K562 (cell line): Measurements from ENCODE around the gene CTPS1. TPM values are rescaled to one million over a fixed set of nuclear protein-coding genes. Genes with fewer than 3 reads are reported as not detected.

ENCODE experiments used
- AFF4 ChIP-seq: sonication (generic); formaldehyde crosslinking; IDR thresholded peaks from 2 replicates; pipeline ENCODE4 v1.8.0; 2023; ENCODE audit warnings: mild to moderate bottlenecking, missing genetic modification reagents
- ELF4 ChIP-seq: fragments of 450-650 bp; formaldehyde crosslinking; IDR thresholded peaks from 2 replicates; pipeline ENCODE4 v1.4.0; 2022; ENCODE audit warnings: missing genetic modification characterization
- JUND ChIP-seq, 2 experiments: IDR thresholded peaks; 2 replicates in 1 of 2; 3 replicates in 1 of 2; pipeline ENCODE4 v1.6.1; 2011; ENCODE audit warnings: borderline replicate concordance in 2 of 2, low read depth in 2 of 2, low read length in 2 of 2, improper control_type of control experiment in 1 of 2, missing biosample characterization in 1 of 2, missing genetic modification characterization in 1 of 2, missing genetic modification reagents in 1 of 2
- KHSRP ChIP-seq: fragments of 450-650 bp; IDR thresholded peaks from 2 replicates; pipeline ENCODE4 v1.6.1; 2017
- MEF2D ChIP-seq: conservative IDR thresholded peaks from 2 replicates; pipeline ENCODE4 v1.6.1; 2016; ENCODE audit warnings: low read depth, missing genetic modification characterization, missing compliant biosample characterization
- MLLT1 ChIP-seq, 2 experiments: fragments of 450-650 bp; IDR thresholded peaks; 2 replicates each; pipeline ENCODE4 v1.6.1; 2016
- NFRKB ChIP-seq: fragments of 450-650 bp; IDR thresholded peaks from 2 replicates; pipeline ENCODE4 v1.6.1; 2016; ENCODE audit warnings: low read depth
- NFYB ChIP-seq: IDR thresholded peaks from 2 replicates; pipeline ENCODE4 v1.6.1; 2011; ENCODE audit warnings: mild to moderate bottlenecking, moderate library complexity; ENCODE audit not compliant: insufficient read length; ENCODE audit errors: extremely low read depth
- POLR2B ChIP-seq: fragments of 450-650 bp; IDR thresholded peaks from 2 replicates; pipeline ENCODE4 v1.6.1; 2018; ENCODE audit warnings: low read depth; ENCODE audit not compliant: partially characterized antibody
- SMARCA5 ChIP-seq: fragments of 450-650 bp; IDR thresholded peaks from 2 replicates; pipeline ENCODE4 v1.6.1; 2016
- SNRNP70 ChIP-seq: fragments of 200-400 bp; formaldehyde crosslinking; optimal IDR thresholded peaks from 2 replicates; pipeline ENCODE3; 2017; ENCODE audit warnings: low read depth, low read length
- TBP ChIP-seq: optimal IDR thresholded peaks from 2 replicates; pipeline ENCODE3; 2011; ENCODE audit warnings: low read depth, low read length, improper control_type of control experiment
- ZBTB7A ChIP-seq: IDR thresholded peaks from 2 replicates; pipeline ENCODE4 v1.6.1; 2011; ENCODE audit warnings: low read depth, mild to moderate bottlenecking, low read length, moderate library complexity, borderline replicate concordance; ENCODE audit not compliant: control insufficient read depth
- ZFPM2 ChIP-seq: fragments of 250-450 bp; sonication (Bioruptor Pico); IDR thresholded peaks from 2 replicates; pipeline ENCODE4 v1.5.1; 2022; ENCODE audit warnings: mild to moderate bottlenecking
- ZNF121 ChIP-seq: sonication (generic); formaldehyde crosslinking; conservative IDR thresholded peaks from 2 replicates; pipeline ENCODE4 v1.8.0; 2022; ENCODE audit warnings: missing genetic modification reagents
- ZNF398 ChIP-seq: fragments of 250-450 bp; sonication (Bioruptor Pico); IDR thresholded peaks from 2 replicates; pipeline ENCODE4 v1.8.0; 2021; ENCODE audit warnings: moderate library complexity, mild to moderate bottlenecking, inconsistent platforms
- polyA plus RNA-seq, 8 experiments: library from polyadenylated mRNA; depleted of rRNA in 4 of 8; stranded (reverse) in 5 of 8; unstranded in 3 of 8; fragments of >200 nt; fragmentation: Nextera tagmentation in 2 of 8; fragmentation: Illumina TruSeq in 1 of 8; extraction: Ambion mirVana in 2 of 8; extraction: Trizol in 1 of 8; gene quantifications; 2 replicates each; pipeline versions ENCODE4 v1.2.1 to v1.2.3, GENCODE V29; 2011 to 2014; ENCODE audit warnings: inconsistent platforms in 1 of 8, missing spikeins in 1 of 8
- total RNA-seq, 7 experiments: library from RNA; depleted of rRNA in 6 of 7; stranded (reverse); fragments of >200 nt in 6 of 7; fragmentation: Illumina TruSeq in 2 of 7; extraction: Trizol in 2 of 7; gene quantifications; 2 replicates each; pipeline versions ENCODE4 v1.2.1 to v1.2.3, GENCODE V29; 2011 to 2021; ENCODE audit warnings: low replicate concordance in 1 of 7
- TF ChIP-seq, protein P1 (sequence below): fragments of 250-450 bp; sonication (Bioruptor Pico); IDR thresholded peaks from 2 replicates; pipeline ENCODE4 v1.8.0; 2021; ENCODE audit warnings: moderate library complexity, mild to moderate bottlenecking, inconsistent platforms
- TF ChIP-seq, protein P2 (sequence below), 2 experiments: IDR thresholded peaks; 2 replicates each; pipeline ENCODE4 v1.6.1; 2012; ENCODE audit warnings: improper control_type of control experiment in 2 of 2, low read depth in 2 of 2, low read length in 2 of 2, borderline replicate concordance in 1 of 2

CTPS1 gene
- total and polyA plus RNA-seq, 9 of the 15 experiments (the other 6 are each of a cell fraction or from before 2014, with no cell fraction given) = 44.4 to 164 (median 87.7) TPM

DNA sequence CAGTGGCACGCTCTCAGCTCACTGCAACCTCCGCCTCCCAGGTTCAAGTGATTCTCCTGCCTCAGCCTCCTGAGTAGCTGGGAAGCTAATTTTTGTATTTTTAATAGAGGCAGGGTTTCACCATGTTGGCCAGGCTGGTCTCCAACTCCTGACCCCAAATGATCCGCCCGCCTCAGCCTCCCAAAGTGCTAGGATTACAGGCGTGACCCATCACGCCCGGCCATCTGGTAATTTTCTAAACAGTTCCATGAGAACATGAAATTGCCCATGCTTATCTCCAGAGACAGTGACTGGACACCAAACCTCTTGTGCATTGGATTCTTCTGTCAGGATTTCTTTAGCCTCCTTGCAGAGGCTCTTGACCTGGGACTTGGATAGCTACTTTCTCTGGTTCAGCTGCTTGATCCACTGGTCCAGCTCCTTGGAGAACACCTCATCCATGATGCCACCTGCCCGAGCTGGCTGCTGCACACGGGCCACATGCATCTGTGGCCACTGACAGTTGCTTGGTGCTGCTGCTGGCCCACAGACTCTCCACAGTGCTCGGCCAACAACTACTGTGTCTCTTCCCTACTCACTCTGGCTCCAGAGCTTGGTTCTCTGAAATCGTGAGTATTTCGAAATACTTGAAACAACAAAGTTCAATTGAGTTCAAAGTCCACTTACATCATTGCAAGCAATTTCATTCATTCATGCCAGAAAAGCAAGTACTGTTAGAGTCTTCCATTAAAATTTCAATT, 40.0 kb upstream of the CTPS1 start (continued):
- TF ChIP-seq ZBTB7A = no peak
- TF ChIP-seq POLR2B = no peak
- TF ChIP-seq AFF4 (CRISPR knock-in tag) = no peak
- no peak for TF ChIP-seq ZNF121 (CRISPR knock-in tag)
- TF ChIP-seq SMARCA5 = no peak
- no peak for TF ChIP-seq TBP
- TF ChIP-seq JUND (IDR thresholded peaks at IDR 0.05; ENCODE audit: borderline replicate concordance, low read depth, low read length) = peak; percentile 21; the same call in 1 of the 2 replicates
- peak; percentile 3; the same call in 1 of the 3 replicates for TF ChIP-seq JUND (tag; IDR thresholded peaks at IDR 0.05; ENCODE audit: borderline replicate concordance, low read depth, low read length)
- no peak; a peak in 1 of 4 replicates for TF ChIP-seq MLLT1 (IDR thresholded peaks at IDR 0.05)
- no peak for TF ChIP-seq SNRNP70
- no peak for TF ChIP-seq NFRKB
- no peak for TF ChIP-seq ELF4
- no peak for TF ChIP-seq ZFPM2 (CRISPR knock-in tag)
- 0 out of 2 replicates have a peak, but pooled peaks have one; percentile 39 for TF ChIP-seq KHSRP
- TF ChIP-seq NFYB = no peak
- TF ChIP-seq, protein P1, sequence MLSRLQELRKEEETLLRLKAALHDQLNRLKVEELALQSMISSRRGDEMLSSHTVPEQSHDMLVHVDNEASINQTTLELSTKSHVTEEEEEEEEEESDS = no peak
- TF ChIP-seq ZNF398 (CRISPR knock-in tag) = no peak
- no peak for TF ChIP-seq MEF2D (tag)
- TF ChIP-seq, protein P2, sequence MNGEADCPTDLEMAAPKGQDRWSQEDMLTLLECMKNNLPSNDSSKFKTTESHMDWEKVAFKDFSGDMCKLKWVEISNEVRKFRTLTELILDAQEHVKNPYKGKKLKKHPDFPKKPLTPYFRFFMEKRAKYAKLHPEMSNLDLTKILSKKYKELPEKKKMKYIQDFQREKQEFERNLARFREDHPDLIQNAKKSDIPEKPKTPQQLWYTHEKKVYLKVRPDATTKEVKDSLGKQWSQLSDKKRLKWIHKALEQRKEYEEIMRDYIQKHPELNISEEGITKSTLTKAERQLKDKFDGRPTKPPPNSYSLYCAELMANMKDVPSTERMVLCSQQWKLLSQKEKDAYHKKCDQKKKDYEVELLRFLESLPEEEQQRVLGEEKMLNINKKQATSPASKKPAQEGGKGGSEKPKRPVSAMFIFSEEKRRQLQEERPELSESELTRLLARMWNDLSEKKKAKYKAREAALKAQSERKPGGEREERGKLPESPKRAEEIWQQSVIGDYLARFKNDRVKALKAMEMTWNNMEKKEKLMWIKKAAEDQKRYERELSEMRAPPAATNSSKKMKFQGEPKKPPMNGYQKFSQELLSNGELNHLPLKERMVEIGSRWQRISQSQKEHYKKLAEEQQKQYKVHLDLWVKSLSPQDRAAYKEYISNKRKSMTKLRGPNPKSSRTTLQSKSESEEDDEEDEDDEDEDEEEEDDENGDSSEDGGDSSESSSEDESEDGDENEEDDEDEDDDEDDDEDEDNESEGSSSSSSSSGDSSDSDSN (IDR thresholded peaks at IDR 0.05; ENCODE audit: borderline replicate concordance in 1 of 2, low read depth in 2 of 2, low read length in 2 of 2) = no peak
